HG02840 (cell line): ENCODE results near the gene SAMHD1.
"Not testable (repeated sequence)": the region's sequence is repeated elsewhere in the genome, so short reads cannot be mapped to it uniquely, and the experiment has no call there.

Experiments used
- ATAC-seq: cut with Tn5 transposase; IDR thresholded peaks from one replicate; pipeline ENCODE4 v1.9.1; 2021; ENCODE audit warnings: mild to moderate bottlenecking, moderate library complexity, moderate number of reproducible peaks; ENCODE audit not compliant: unreplicated experiment, low FRiP score

SAMHD1 gene

DNA sequence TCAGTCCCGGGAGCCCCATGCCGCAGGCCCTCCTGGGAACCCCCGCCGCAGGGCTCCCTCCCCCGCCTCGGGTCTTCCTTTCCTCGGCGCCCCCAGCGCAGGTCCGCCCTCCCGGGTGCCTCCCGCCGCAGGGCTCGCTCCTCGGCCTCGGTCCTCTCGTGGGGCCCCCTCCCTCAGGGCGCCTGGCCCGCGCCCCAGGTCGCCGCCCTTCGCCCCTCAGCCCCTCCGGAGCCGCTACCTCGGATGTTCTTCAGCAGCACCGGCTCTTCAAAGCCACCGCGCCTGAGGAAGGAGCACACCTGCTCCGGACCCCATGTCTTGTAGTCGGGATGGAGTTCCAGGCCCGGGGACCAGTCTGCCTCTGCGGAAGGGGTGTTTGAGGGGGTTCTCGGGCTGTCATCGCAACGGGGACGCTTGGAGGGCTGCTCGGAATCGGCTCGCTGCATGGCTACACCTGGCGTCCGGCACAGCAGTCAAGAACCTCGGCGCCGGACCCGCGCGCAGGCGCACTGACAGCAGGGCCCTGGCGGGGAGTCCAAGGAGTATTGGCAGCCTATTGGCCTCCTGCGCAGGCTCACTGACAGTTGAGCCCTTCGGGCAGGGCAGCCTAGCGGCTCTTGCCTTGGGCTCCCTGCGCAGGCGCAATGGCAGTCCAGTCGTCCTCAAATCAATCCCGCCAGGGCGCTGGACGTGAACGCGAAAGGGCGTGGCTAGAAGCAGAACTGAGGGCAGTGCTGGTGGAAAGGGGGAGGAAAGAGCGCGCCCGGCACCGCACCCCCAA lies at the start of gene SAMHD1:
TSS of gene SAMHD1 (minus strand) at position 511 of the 781 bp plus-strand sequence. CDS start at position 446, 65 bp downstream.
- ATAC-seq, result peak; percentile 89

DNA sequence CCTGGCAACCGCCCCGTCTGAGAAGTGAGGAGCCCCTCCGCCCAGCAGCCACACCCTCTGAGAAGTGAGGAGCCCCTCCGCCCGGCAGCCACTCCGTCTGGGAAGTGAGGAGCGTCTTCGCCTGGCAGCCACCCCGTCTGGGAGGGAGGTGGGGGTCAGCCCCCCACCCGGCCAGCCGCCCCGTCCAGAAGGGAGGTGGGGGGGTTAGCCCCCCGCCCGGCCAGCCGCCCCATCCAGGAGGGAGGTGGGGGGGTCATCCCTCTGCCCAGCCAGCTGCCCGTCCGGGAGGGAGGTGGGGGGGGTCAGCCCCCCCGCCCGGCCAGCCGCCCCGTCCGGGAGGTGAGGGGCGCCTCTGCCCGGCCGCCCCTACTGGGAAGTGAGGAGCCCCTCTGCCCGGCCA lies 48.7 kb upstream of the SAMHD1 start:
- not testable (repeated sequence) for ATAC-seq

DNA sequence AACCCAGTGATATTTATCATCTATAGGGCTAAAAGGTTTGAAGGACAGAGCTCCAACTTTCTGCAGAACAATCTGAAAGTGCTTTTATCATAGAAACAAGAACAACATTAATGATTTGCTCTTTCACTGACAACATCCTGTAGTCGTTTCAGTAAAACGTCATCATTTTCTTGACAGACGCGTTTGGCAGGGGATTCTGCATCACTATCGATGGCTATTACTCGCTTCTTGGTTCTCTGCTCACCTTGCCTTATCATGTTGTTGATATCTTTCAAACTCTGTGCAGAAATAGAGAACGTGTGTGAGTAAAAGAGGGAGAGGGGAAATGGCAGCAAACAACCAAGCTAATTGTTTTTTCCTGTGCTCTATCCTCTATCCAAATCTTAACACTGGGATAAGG lies 47.1 kb upstream of the SAMHD1 start:
- ATAC-seq, result no peak

DNA sequence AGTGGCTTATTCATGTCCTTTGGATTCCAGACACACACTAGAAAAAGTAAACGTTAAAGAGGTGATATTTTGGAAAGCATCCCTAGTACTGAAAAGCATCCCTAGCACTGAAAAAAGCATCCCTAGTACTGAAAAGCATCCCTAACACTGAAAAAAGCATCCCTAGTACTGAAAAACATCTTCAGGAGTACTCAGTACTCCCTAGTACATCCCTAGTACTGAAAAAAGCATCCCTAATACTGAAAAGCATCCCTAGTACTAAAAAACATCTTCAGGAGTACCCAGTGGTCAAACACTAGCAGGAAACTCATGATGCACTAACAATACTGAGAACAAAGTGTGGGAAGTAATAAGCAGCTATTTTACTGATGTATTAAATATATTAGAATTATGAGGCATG lies 45.6 kb upstream of the SAMHD1 start:
- no peak for ATAC-seq

DNA sequence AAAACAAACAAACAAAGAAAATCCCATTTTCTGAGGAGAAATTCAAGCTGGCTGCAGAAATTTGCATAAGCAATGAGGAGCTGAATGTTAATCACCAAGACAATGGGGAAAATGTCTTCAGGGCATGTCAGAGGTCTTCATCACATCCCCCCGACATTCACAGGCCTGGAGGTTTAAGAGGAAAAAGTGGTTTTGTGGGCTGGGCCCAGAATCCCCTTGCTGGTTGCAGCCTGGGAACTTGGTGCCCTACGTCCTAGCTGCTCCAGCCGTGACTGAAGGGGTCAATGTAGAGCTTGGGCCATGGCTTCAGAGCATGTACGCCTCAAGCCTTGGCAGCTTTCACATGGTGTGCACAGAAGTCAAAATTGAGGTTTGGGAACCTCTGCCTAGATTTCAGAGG lies 42.7 kb upstream of the SAMHD1 start:
- not testable (repeated sequence) for ATAC-seq

DNA sequence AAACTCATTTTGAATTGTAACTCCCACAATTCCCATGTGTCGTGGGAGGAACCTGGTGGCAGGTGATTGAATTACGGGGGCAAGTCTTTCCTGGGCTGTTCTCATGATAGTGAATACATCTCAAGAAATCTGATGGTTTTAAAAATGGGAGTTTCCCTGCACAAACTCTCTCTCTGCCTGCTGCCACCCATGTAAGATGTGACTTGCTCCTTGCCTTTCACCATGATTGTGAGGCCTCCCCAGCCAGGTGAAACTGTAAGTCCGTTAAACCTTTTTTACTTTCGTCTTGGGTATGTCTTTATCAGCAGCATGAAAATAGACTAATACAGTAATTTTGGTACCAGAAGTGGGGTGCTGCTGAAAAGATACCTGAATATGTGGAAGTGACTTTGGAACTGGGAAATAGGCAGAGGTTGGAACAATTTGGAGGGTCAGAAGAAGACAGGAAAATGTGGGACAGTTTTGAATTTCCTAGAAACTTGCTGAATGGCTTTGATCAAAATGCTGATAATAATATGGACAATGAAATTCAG lies 41.4 kb upstream of the SAMHD1 start:
- no peak for ATAC-seq

DNA sequence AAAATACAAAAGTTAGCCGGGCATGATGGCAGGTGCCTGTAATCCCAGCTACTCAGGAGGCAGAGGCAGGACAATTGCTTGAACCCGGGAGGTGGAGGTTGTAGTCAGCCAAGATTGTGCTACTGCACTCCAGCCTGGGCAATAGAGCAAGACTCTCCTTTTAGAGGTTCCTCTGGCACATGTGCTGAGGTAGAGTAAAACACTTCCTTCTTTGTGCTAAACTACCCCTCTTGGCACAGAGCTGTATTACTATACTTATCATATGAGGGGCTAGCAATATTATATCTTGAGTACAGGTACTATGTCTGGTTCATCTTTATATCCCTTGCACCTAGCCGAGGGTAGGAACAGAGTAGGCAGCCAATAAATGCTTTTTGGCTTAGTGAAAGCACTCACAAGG lies 40.2 kb upstream of the SAMHD1 start:
- no peak for ATAC-seq

DNA sequence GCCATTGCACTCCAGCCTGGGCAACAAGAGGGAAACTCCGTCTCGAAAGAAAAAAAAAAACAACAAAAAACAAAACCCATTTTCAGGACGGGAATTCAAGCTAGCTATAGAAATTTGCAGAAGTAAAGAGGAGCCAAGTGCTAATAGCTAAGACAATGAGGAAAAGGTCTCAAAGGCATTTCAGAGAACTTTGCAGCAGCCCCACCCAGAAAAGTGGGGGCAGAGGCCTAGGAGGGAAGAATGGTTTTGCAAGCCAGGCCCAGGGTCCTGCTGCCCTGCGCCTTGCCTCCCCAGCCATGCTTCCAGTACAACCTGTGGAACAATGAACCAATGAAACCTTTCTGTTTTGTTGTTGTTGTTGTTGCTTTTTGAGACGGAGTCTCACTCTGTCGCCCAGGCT lies 38.3 kb upstream of the SAMHD1 start:
- ATAC-seq, result no peak

DNA sequence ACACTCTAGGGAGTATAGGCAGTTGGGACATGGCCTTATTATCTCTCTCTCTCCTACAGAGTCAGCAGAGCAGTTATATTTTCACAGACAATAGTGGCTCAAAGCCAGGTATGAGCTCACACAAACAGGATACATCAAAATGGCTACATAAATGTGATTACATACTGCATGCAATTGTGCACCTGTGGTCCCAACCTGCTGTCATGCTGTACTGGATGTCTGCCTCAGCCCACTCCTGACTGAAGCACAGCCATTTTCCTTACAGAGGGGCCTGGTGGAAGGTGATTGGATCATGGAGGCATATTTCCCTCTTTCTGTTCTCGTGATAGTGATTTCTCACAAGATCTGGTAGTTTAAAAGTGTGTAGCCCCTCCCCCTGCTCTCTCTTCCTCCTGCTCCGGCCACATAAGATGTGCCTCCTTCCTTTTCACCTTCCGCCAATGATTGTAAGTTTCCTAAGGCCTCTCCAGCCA lies 37.0 kb upstream of the SAMHD1 start:
- no peak for ATAC-seq

DNA sequence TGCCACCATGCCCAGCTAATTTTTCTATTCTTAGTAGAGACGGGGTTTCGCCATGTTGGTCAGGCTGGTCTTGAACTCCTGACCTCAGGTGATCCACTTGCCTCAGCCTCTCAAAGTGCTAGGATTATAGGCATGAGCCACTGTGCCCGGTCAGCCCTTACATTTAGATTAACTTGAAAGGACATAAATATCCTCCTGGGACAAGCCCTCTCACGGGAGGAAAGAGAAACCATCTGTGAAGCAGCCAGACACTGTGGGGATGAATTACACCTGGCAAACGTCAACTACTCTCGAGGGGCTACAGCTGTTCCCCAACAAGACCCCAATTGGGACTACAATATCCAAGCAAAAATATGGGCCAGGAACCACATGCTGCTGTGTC lies 32.7 kb upstream of the SAMHD1 start:
- no peak for ATAC-seq

DNA sequence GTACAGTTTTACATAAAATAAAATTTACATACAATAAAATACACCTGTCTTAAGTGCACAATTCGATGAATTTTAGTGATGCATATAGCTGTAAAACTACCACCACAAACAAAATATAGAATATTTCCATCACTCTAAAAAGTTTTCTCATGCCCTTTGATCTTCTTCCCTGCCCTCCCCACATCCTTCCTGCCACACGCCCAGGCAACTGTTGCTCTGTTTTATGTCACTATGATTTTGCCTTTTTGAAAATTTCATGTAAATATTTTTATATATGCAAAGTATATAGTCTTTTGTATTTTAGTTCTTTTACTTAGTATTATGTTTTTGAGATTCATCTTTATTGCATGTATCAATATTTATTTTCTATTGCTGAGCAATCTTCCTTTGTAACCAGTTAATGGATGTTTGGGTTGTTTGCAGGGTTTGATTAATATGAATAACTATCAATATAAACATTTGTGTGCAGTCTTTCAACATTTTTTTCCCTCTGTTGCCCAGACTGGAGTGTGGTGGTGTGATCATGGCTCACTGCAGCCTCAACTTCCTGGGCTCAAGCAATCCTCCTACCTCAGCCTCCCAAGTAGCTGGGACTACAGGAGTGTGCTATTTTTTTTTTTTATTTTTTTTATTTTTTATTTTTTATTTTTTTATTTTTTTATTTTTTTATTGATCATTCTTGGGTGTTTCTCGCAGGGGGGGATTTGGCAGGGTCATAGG lies 23.8 kb upstream of the SAMHD1 start:
- no peak for ATAC-seq

DNA sequence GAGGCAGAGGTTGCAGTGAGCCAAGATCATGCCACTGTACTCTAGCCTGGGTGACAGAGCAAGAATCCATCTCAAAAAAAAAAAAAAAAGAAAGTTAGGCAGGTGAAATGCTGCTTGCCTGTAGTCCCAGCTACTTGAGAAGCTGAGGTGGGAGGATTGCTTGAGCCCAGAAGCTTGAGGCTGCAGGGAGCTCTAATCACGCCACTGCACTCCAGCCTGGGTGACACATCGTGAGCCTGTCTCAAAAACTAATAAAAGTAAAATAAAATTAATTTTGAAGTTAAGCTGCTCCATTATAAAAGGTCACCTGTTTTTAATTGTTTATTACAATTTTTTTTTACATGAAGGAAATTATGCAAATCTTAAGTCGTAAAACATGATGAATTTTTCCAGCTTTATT lies 23.2 kb upstream of the SAMHD1 start:
- ATAC-seq, result no peak

DNA sequence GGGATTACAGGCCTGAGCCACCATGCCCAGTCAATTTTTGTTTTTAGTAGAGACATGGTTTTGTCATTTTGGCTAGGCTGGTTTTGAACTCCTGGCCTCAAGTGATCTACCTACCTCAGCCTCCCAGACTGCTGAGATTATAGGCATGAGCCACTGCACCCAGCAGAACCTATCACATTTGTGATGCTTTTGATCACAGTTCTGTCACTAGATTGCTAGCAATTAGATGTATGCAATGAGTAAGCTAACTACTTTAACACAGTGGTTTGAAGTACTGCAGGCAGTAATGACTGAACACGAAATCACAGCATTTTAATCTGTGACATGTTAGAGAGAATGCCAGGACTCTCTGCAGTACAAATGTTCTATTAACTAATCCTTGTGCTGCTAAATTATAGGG lies 19.6 kb upstream of the SAMHD1 start:
- no peak for ATAC-seq

DNA sequence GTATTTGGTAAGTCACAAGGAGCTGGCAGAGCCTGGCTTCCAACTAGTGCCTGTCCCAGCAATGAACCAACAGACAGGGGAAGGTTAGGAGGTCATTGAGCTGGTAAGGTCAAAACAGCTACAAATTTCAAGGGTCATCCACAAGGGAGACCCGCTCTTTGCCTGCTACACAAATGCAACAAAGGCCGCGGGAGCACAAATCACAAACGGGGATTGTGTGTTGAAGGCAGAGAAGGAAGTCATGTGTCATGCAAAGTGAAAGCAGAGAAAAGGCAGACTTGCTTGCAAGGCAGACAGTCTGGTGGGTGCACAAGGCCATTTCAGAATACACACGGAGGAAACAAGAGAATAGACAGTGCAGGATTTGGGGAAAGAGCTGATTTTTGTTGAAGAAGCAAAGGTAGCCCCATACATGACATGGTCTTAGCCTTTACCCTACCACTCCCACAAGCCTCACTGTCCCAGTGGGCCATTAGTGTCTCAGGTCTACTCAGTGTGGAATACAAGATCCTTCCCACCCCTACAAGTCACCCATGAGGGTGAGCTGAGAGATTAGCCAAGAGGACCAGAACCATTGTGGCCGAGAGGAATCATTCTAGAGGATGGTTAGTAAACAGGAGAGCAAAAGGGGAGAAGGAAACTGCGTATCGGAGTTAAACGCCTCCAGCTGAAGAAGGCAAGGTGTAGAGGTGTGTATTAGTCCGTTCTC lies 18.1 kb upstream of the SAMHD1 start:
- ATAC-seq, result no peak

DNA sequence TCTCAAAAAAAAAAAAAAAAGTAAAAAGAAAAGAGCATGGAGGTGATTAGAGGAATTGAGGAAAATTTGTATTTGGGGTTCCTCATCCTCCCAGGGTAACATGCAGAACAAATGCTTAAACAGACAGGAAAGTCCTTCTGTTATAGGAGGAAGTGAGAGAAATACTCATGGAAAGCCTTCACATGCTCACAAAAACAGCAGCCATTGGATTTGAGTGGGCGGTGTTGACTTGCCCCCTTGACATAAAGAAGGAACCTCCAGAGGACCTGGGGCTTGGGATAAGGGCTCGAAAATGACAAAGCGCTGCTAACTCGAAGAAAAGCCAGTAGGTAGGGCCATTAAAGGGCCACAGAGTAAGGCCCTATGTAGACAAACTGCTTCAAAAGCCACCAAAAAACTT lies 17.5 kb upstream of the SAMHD1 start:
- no peak for ATAC-seq

DNA sequence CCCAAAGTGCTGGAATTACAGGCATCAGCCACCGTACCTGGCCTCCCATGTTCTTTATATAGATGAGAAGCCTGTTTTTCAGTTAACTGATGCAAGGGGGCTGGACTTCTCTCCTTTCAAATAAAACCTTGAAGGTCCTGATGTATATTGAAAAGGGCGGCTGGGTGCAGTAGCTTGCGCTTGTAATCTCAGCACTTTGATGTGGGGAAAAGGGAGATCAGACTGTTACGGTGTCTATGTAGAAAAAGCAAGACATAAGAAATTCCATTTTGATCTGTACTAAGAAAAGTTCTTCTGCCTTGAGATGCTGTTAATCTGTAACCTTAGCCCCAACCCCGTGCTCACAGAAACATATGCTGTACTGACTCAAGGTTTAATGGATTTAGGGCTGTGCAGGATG lies 16.1 kb upstream of the SAMHD1 start:
- no peak for ATAC-seq

DNA sequence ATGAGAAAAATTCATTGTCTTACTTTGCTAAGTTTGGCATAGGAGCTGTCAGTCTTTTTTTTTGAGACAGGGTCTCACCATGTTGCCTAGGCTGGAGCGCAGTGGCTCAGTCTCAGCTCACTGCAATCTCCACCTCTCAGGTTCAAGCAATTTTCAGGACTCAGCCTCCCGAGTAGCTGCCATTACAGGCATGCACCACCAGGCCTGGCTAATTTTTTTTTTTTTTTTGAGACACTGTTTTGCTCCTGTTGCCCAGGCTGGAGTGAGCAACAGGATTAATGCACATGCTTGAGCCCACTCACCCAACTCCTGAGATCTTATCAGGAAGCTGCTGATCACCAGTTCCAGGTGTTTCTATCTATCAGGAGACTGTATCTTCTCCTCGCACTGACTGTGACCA lies 15.5 kb upstream of the SAMHD1 start:
- ATAC-seq, result not testable (repeated sequence)

DNA sequence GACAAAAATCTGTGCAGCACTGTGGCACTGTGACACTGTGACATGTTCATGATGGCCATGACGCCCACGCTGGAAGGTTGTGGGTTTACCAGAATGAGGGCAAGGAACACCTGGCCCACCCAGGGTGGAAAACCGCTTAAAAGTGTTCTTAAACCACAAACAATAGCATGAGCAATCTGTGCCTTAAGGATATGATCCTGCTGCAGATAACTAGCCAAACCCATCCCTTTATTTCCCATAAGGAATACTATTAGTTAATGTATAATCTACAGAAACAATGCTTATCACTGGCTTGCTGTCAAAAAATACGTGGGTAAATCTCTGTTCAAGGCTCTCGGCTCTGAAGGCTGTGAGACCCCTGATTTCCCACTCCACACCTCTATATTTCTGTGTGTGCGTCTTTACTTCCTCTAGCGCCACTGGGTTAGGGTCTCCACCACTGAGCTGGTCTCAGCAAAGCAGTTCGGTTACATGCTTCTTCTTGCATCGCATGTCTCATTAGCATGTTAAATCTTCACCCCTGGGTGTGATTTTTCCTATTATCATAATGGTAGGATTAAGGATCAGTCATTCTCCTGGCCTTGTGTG lies 10.9 kb upstream of the SAMHD1 start:
- not testable (repeated sequence) for ATAC-seq

DNA sequence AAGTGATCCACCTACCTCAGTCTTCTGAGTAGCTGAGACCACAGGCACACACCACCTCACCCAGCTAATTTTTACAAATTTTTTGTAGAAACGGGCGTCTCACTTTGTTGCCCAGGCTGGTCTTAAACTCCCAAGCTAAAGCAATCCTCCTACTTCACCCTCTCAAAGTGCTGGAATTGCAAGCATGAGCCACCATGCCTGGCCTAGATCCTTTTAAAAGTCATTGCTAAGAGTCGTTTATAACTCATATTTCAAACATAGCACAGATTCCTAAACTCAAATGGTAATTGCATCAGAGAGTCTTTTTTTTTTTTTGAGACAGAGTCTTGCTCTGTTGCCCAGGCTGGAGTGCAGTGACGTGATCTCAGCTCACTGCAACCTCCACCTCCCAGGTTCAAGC lies 7.7 kb upstream of the SAMHD1 start:
- no peak for ATAC-seq

DNA sequence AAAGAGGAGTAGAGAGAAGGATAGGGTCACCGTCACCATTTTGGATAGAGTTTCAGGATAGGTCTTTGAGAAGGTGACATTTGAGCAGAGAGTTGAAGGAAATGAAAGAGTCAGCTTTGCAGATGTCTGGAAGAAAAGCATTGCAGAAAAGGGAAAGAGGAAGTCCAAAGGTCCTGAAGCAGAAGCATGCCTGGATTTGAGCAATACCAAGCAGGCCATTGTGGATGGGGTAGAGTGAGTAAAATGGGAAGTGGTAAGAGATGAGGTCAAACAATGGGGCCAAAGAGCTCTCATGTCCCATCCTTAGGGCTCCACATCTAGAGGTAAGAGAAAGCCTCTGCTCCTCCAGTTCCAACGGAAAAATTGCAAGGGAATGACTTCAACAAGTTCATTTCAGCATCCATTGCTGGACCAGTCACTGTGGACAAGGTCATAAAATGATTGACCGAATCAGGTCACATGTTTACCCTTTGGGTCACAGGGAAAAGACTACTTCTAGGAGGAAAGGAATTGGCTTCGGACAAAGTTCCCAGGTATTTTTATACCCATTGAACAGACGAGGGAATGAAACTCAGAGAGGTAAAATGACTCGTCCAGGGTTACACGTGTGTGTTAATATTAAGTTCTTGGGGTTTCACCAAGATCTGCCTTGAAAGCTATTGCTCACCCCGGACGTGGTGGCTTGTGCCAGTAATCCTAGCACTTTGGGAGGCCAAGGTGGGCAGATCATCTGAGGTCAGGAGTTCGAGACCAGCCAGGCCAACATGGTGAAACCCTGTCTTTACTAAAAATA lies 6.6 kb upstream of the SAMHD1 start:
- ATAC-seq, result no peak
